GM19043 (cell line): Measurements from ENCODE around the gene PCCA.
"Not testable (repeated sequence)": the region's sequence is repeated elsewhere in the genome, so short reads cannot be mapped to it uniquely, and the experiment has no call there.

ENCODE experiments used
- ATAC-seq: cut with Tn5 transposase; IDR thresholded peaks from one replicate; pipeline ENCODE4 v1.9.1; 2021; ENCODE audit warnings: low read depth; ENCODE audit not compliant: unreplicated experiment

Gene PCCA

GRCh38 chr13:100517728-100518127 is 428.8 kb downstream of the PCCA start:
- no peak for ATAC-seq

- ATAC-seq = no peak
Measured at GRCh38 chr13:100518394-100519062, 429.6 kb downstream of the PCCA start.

- ATAC-seq = no peak
Measured at GRCh38 chr13:100519626-100520025, 430.7 kb downstream of the PCCA start.

GRCh38 chr13:100520936-100521850 is 432.3 kb downstream of the PCCA start:
- ATAC-seq = no peak

GRCh38 chr13:100521851-100522617 is 433.1 kb downstream of the PCCA start:
- ATAC-seq = no peak

- ATAC-seq = no peak
Measured at GRCh38 chr13:100522618-100523309, 433.9 kb downstream of the PCCA start.

- ATAC-seq = no peak
Measured at GRCh38 chr13:100523411-100523810, 434.5 kb downstream of the PCCA start.

- no peak for ATAC-seq
Measured at GRCh38 chr13:100523981-100524386, 435.1 kb downstream of the PCCA start.

GRCh38 chr13:100524688-100525087 is 435.8 kb downstream of the PCCA start:
- not testable (repeated sequence) for ATAC-seq

GRCh38 chr13:100525453-100526317 is 436.8 kb downstream of the PCCA start:
- ATAC-seq = no peak

- ATAC-seq = no peak
Measured at GRCh38 chr13:100526318-100527000, 437.6 kb downstream of the PCCA start.

GRCh38 chr13:100527644-100528043 is 438.8 kb downstream of the PCCA start:
- no peak for ATAC-seq

- ATAC-seq = no peak
Measured at GRCh38 chr13:100528353-100528752, 439.5 kb downstream of the PCCA start.

GRCh38 chr13:100528820-100529219 is 439.9 kb downstream of the PCCA start:
- ATAC-seq = no peak

GRCh38 chr13:100529666-100530377 is 440.9 kb downstream of the PCCA start:
- no peak for ATAC-seq

- ATAC-seq = no peak
Measured at GRCh38 chr13:100530671-100531213, 441.8 kb downstream of the PCCA start.

GRCh38 chr13:100532090-100532766 is 443.3 kb downstream of the PCCA start:
- ATAC-seq = no peak
